Erythroblast (primary cell): ENCODE data around the gene LILRB1.

Experiments used
- GATA1 ChIP-seq: IDR thresholded peaks from 2 replicates; pipeline ENCODE4 v1.6.1; 2011; ENCODE audit warnings: low read depth, mild to moderate bottlenecking, control low read depth, low read length, moderate library complexity
- POLR2A ChIP-seq: IDR thresholded peaks from 2 replicates; pipeline ENCODE4 v1.6.1; 2011; ENCODE audit warnings: mild to moderate bottlenecking, low read length

GRCh38 chr19:54673222-54673621 lies 42.9 kb downstream of the LILRB1 start:
- TF ChIP-seq POLR2A (no peak), GATA1 (no peak)
